T-cell (primary cell): ENCODE data around the gene PPP2R5C. TPM values are rescaled to one million over a fixed set of nuclear protein-coding genes. Genes with fewer than 3 reads are reported as not detected.

ENCODE experiments used
- ATAC-seq, 4 experiments: fragments of 200-7000 bp in 3 of 4; fragments of 150-1000 bp in 1 of 4; cut with Tn5 transposase; replicated peaks in 1 of 4; 1 replicate in 3 of 4; 2 replicates in 1 of 4; pipeline ENCODE4 v1.10.0; 2021; ENCODE audit warnings: moderate library complexity in 3 of 4, mild to moderate bottlenecking in 2 of 4, moderate number of reproducible peaks in 1 of 4
- CTCF ChIA-PET, 2 donors: fragments of 300-600 bp; sonication (Branson Sonifier 250); formaldehyde crosslinking; loops; one replicate each; lab custom pipeline; 2022; ENCODE audit warnings: antibody characterized with exemption in 2 of 2; lab: Charles Lee
- POLR2A ChIA-PET, 2 donors: fragments of 300-600 bp; sonication (Branson Sonifier 250); formaldehyde crosslinking; loops; one replicate each; lab custom pipeline; 2022; ENCODE audit warnings: antibody characterized with exemption in 2 of 2; lab: Charles Lee
- DNase-seq, 35 experiments: peaks; one replicate each; pipeline versions ENCODE4 v3.0.0 to v3.0.0-alpha.2; 2013 to 2023
- H3K27ac ChIP-seq: one replicate; pipeline ENCODE4 v1.5.1; 2013; ENCODE audit warnings: low read length
- H3K27me3 ChIP-seq, 2 experiments: replicated peaks in 1 of 2; 1 replicate in 1 of 2; 2 replicates in 1 of 2; pipeline versions ENCODE4 v1.6.1 to v1.7.0; 2013; ENCODE audit warnings: low read length in 1 of 2, mixed read lengths in 1 of 2; ENCODE audit not compliant: control insufficient read depth in 2 of 2, insufficient read depth in 2 of 2; ENCODE audit errors: extremely low read depth in 1 of 2
- H3K36me3 ChIP-seq, 2 donors: 1 replicate in 1 of 2; 2 replicates in 1 of 2; pipeline versions ENCODE4 v1.6.1 to v1.7.0; 2013; ENCODE audit warnings: low read length in 1 of 2; ENCODE audit not compliant: control insufficient read depth in 2 of 2, insufficient read depth in 1 of 2; ENCODE audit errors: extremely low read depth in 1 of 2
- H3K4me1 ChIP-seq, 2 experiments: 1 replicate in 1 of 2; 2 replicates in 1 of 2; pipeline versions ENCODE4 v1.6.1 to v1.7.0; 2013; ENCODE audit warnings: low read length in 2 of 2, mixed read lengths in 1 of 2; ENCODE audit not compliant: insufficient read depth in 2 of 2, control insufficient read depth in 1 of 2; ENCODE audit errors: extremely low read depth in 1 of 2
- H3K4me3 ChIP-seq, 2 donors: 1 replicate in 1 of 2; 2 replicates in 1 of 2; pipeline versions ENCODE4 v1.5.1 to v1.7.0; 2013; ENCODE audit warnings: mild to moderate bottlenecking in 2 of 2, low read length in 1 of 2, moderate library complexity in 1 of 2; ENCODE audit not compliant: control insufficient read depth in 1 of 2; ENCODE audit errors: extremely low read depth in 1 of 2
- H3K9me3 ChIP-seq: 2 replicates; pipeline ENCODE4 v1.7.0; 2013
- H3K27ac Mint-ChIP-seq, 2 donors: one replicate each; pipeline ENCODE4 v1.8.0; 2020 to 2021; ENCODE audit warnings: mild to moderate bottlenecking in 2 of 2, mixed read lengths in 2 of 2
- H3K27me3 Mint-ChIP-seq, 2 donors: one replicate each; pipeline ENCODE4 v1.8.0; 2021 to 2022; ENCODE audit warnings: mixed read lengths in 2 of 2
- H3K36me3 Mint-ChIP-seq: one replicate; pipeline ENCODE4 v1.8.0; 2021; ENCODE audit warnings: mixed read lengths
- H3K4me1 Mint-ChIP-seq, 3 donors: one replicate each; pipeline ENCODE4 v1.8.0; 2020 to 2022; ENCODE audit warnings: mixed read lengths in 3 of 3, mild to moderate bottlenecking in 1 of 3
- H3K4me3 Mint-ChIP-seq, 3 donors: one replicate each; pipeline ENCODE4 v1.8.0; 2020 to 2022; ENCODE audit warnings: mild to moderate bottlenecking in 3 of 3, mixed read lengths in 3 of 3, moderate library complexity in 3 of 3
- H3K9me3 Mint-ChIP-seq, 3 donors: one replicate each; pipeline ENCODE4 v1.8.0; 2020 to 2022; ENCODE audit warnings: mixed read lengths in 3 of 3
- WGBS: methylation state at CpG from one replicate; pipeline ENCODE4 v1.1.5; 2013; ENCODE audit warnings: missing lambda C conversion rate; ENCODE audit not compliant: insufficient coverage; 5-methylcytosine and 5-hydroxymethylcytosine counted together
- total RNA-seq, 35 experiments: library from RNA in 6 of 35; stranded (reverse) in 6 of 35; fragments of 120-200 nt in 1 of 35; gene quantifications; one replicate each; pipeline versions ENCODE4 v1.2.1 to v1.2.4 and lab custom pipeline; 2013 to 2026

Gene PPP2R5C
- total RNA-seq, 5 donors from 2014 or later (not counting 1 experiment from before 2014, with no cell fraction given), result 435 to 627 (median 489) TPM

DNA sequence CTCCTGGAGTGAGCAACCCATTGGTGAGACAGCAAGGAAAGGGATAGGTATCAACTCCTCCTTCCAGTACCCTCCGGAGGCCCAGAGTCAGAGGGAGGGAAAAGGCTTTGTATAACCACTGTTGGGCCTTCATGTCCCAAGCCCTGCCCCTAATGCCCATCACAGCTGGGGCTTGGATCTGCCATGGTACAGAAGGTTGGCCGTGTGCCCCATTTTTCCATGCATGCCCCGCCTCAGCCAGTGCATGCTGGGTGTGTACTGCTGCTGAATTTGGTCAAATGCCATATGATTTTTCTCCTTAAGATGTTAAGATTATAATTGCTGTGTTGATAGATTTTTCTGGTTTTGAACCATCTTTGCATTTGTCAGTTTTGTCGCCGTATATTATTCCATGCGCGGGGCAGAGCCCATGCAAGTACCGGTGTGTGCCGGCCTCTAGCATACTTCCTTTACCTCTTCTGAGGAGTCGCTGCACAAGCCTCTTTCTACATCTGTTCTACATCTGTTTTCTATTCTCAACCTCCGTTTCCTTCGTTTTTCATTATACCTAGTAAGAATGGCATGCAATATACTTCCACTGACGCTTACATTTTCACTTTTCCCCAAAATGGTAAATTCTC, 26.6 kb downstream of the PPP2R5C start:
- no peaks in the 10 kb centered on the region for H3K9me3 ChIP-seq
- no peak for ATAC-seq
- WGBS, result 94% methylated on average over 11 of the region's 13 CpGs
- no peaks in the 10 kb centered on the region for H3K27me3 ChIP-seq
- Mint-ChIP-seq H3K36me3 (peaks cover 23% of the 10 kb centered on the region), H3K27ac (peak overlapping the region in 1 of 2 donors; percentile 50), H3K27me3 (no peaks in the 10 kb centered on the region), H3K4me3 (no peak overlapping the region), H3K9me3 (no peaks in the 10 kb centered on the region), H3K4me1 (peaks cover 30 to 42% (median 31%) of the 10 kb centered on the region in 3 donors)
- no peak overlapping the region for H3K4me3 ChIP-seq
- peaks cover 0 to 7% of the 10 kb centered on the region in 2 donors for H3K36me3 ChIP-seq
- no peak overlapping the region for H3K27ac ChIP-seq
- ChIA-PET POLR2A (interaction anchor here (0.6 kb wide), 2 partner anchors 14 to 30 kb away, joined by 3 to 5 read pairs; no protein-coding TSS in a partner anchor), CTCF (interaction anchor here in 1 of 2 donors (0.6 kb wide), 1 partner anchor 21 kb away, joined by 3 read pairs; no protein-coding TSS in a partner anchor)
- no peak for DNase-seq
- peaks cover 6 to 12% of the 10 kb centered on the region in 2 experiments for H3K4me1 ChIP-seq

DNA sequence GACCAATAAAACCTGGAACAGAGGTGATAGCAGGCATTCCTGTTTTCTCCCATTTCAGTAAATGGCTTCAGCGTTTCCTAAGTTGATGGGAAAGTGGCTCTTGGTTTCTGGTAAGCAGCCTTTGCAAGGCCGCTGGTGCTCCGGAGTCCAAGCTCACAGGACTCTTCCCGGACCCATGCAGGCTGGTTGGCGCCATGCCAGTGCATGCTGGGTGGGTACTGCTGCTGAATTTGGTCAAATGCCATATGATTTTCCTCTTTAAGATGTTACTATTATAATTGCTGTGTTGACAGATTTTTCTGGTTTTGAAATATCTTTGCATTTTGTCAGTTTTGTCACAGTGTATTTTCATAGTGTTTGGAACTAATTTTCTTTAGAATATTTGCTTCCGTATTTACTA, 27.7 kb downstream of the PPP2R5C start:
- H3K4me1 Mint-ChIP-seq, result peaks cover 24 to 39% (median 31%) of the 10 kb centered on the region in 3 donors
- no peak overlapping the region for H3K4me3 Mint-ChIP-seq
- peaks cover 0 to 4% (median 0%) of the 10 kb centered on the region in 3 donors for H3K9me3 Mint-ChIP-seq
- Histone ChIP-seq H3K4me3 (no peak overlapping the region), H3K36me3 (peaks cover 0 to 7% of the 10 kb centered on the region in 2 donors), H3K4me1 (peaks cover 6 to 13% of the 10 kb centered on the region in 2 experiments), H3K9me3 (no peaks in the 10 kb centered on the region), H3K27ac (no peak overlapping the region), H3K27me3 (no peaks in the 10 kb centered on the region)
- 100% methylated on average over 5 of the region's 6 CpGs for WGBS
- DNase-seq (no peak), ATAC-seq (no peak)
- H3K27ac Mint-ChIP-seq, result peak overlapping the region in 1 of 2 donors; percentile 48
- H3K27me3 Mint-ChIP-seq, result no peaks in the 10 kb centered on the region
- peaks cover 31% of the 10 kb centered on the region for H3K36me3 Mint-ChIP-seq
- CTCF ChIA-PET, result no interaction called here
- POLR2A ChIA-PET, result no interaction called here

DNA sequence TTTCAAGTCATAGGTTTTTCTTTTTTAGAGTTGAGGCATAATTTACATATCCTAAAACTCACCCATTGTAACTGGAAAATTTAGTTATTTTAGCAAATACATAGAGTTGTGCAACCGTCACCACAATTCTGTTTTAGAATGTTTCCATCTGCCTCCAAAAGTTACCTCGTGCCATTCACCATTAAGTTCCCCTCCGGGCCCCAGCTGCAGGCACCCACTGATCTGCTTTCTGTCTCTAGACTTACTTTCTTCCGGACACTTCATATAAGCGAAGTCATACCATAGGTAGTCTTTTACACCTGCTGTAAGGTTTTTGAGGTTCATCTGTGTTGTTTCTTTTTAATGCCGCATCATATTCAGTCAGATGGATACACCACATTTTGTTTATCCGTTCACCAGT, 28.7 kb downstream of the PPP2R5C start:
- Mint-ChIP-seq H3K4me3 (peak overlapping the region in 2 of 3 donors; percentile 10 to 40), H3K27ac (peak overlapping the region in 1 of 2 donors; percentile 41), H3K9me3 (peaks cover 0 to 4% (median 0%) of the 10 kb centered on the region in 3 donors), H3K36me3 (peaks cover 38% of the 10 kb centered on the region), H3K27me3 (no peaks in the 10 kb centered on the region), H3K4me1 (peaks cover 24 to 45% (median 29%) of the 10 kb centered on the region in 3 donors)
- DNase-seq, result no peak
- Histone ChIP-seq H3K27ac (no peak overlapping the region), H3K9me3 (no peaks in the 10 kb centered on the region), H3K36me3 (peaks cover 0 to 7% of the 10 kb centered on the region in 2 donors), H3K4me3 (no peak overlapping the region), H3K27me3 (no peaks in the 10 kb centered on the region), H3K4me1 (peaks cover 6 to 13% of the 10 kb centered on the region in 2 experiments)
- 100% methylated on average over 2 of the region's 7 CpGs for WGBS
- ChIA-PET POLR2A (interaction anchor here in 1 of 2 donors (1.1 to 3.7 kb wide), 3 partner anchors 30 to 43 kb away, joined by 3 to 44 read pairs (median 3); no protein-coding TSS in a partner anchor), CTCF (interaction anchor here in 1 of 2 donors (1.4 kb wide), 1 partner anchor 85 kb away, joined by 3 read pairs; no protein-coding TSS in a partner anchor)
- ATAC-seq, result no peak

DNA sequence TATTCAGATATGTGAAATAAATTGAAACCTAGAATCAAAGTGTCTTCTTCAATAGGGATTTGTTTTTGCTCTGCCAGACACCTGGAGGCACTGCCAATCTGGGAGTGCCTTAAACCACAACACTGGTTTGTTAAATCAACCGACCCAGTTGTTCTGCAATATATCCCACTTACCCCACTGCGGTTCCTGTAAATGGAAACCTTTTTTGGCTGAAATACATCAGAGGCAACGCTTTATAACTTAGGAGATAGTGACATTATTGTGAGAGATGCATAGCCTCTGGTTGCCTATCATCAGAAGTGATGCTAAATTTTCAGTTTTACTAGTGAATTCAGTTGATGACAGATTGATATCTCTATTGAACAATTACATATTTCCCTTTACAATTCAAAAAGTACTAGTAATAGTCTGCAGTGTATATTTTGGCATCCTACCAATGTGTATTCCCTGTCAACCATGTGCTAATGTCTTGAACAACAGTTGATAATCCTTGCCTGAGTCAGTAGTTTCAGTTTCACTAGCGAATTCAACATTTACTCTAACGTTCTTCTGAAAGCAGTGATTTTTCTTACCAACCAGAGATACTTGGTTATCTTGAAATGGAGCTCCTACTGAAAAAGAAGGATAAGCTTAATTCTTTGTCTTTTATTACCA, 30.5 kb downstream of the PPP2R5C start:
- peak; percentile 61 to 84 (median 73) for ATAC-seq
- DNase-seq, result peak in 1 of 35 experiments; percentile 61
- ChIA-PET CTCF (interaction anchor here (0.5 to 2.1 kb wide), 14 partner anchors 8 to 1675 kb away, joined by 3 to 12 read pairs (median 4); no protein-coding TSS in a partner anchor), POLR2A (interaction anchor here (0.5 to 3.7 kb wide), 14 partner anchors 16 to 73 kb away, joined by 3 to 44 read pairs (median 4); no protein-coding TSS in a partner anchor)
- H3K36me3 ChIP-seq, result peaks cover 0 to 4% of the 10 kb centered on the region in 2 donors
- WGBS, result no CpG with 5 or more reads among the region's 5 CpGs
- Mint-ChIP-seq H3K36me3 (peaks cover 37% of the 10 kb centered on the region), H3K9me3 (peaks cover 0 to 4% (median 0%) of the 10 kb centered on the region in 3 donors), H3K27me3 (no peaks in the 10 kb centered on the region), H3K4me3 (peak overlapping the region; percentile 72 to 73 (median 72)), H3K27ac (peak overlapping the region; percentile 89 to 92), H3K4me1 (peaks cover 24 to 41% (median 25%) of the 10 kb centered on the region in 3 donors)
- no peaks in the 10 kb centered on the region for H3K9me3 ChIP-seq
- no peaks in the 10 kb centered on the region for H3K27me3 ChIP-seq
- H3K4me3 ChIP-seq, result peak overlapping the region; percentile 5 to 41
- peak overlapping the region; percentile 82 for H3K27ac ChIP-seq
- peaks cover 6 to 13% of the 10 kb centered on the region in 2 experiments for H3K4me1 ChIP-seq

DNA sequence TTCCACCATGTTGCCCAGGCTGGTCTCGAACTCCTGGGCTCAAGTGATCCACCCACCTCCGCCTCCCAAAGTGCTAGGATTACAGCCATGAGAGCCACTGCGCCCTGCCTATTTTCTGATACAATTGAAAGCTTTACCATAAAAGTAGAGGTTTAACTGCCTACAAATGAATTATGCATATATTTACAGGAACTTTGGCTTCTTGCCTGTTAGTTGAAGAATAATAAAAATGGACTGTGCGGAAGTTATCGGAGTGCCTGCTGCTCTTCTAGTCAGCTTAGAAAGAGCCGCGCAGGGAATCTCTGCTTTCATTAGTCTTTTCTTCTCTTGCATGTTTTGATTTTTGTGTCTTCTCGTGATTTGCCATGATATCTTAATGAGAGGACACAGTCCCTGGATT, 34.5 kb downstream of the PPP2R5C start:
- Histone ChIP-seq H3K9me3 (no peaks in the 10 kb centered on the region), H3K4me1 (peaks cover 6 to 13% of the 10 kb centered on the region in 2 experiments), H3K36me3 (peaks cover 0 to 5% of the 10 kb centered on the region in 2 donors), H3K27me3 (no peaks in the 10 kb centered on the region), H3K4me3 (no peak overlapping the region), H3K27ac (no peak overlapping the region)
- Mint-ChIP-seq H3K27ac (no peak overlapping the region), H3K4me1 (peaks cover 16 to 34% (median 17%) of the 10 kb centered on the region in 3 donors), H3K27me3 (no peaks in the 10 kb centered on the region), H3K4me3 (no peak overlapping the region), H3K9me3 (peaks cover 0 to 4% (median 0%) of the 10 kb centered on the region in 3 donors), H3K36me3 (peaks cover 46% of the 10 kb centered on the region)
- ATAC-seq, result no peak
- DNase-seq, result no peak
- CTCF ChIA-PET, result interaction anchor here in 1 of 2 donors (0.8 kb wide), 1 partner anchor 150 kb away, joined by 4 read pairs; no protein-coding TSS in a partner anchor
- POLR2A ChIA-PET, result interaction anchor here in 1 of 2 donors (0.6 kb wide), 1 partner anchor 31 kb away, joined by 9 read pairs; no protein-coding TSS in a partner anchor
- 100% methylated on average over 2 of the region's 8 CpGs for WGBS

DNA sequence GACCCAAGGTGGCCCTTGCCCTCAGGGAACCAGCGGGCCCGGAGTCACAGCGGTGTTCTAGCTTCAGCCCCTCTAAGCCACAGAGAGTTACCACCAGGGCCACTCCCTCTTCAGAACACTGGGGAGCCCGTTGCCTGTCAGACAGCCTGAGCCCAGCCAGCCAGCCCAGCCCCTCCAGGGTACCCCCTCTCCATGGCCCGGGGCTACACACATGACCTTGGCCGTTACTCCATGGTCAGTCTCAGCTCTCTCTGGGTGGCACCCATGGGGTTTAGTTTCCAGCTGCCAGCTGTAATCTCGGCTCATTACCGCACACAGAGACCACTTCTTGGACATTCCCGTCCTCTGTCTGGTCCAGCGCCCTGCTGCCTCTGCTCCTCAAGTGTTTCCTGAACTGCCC, 35.0 kb downstream of the PPP2R5C start:
- no peak overlapping the region for H3K27ac ChIP-seq
- H3K4me1 ChIP-seq, result peaks cover 6 to 13% of the 10 kb centered on the region in 2 experiments
- ChIA-PET CTCF (no interaction called here), POLR2A (interaction anchor here in 1 of 2 donors (0.6 kb wide), 1 partner anchor 31 kb away, joined by 9 read pairs; no protein-coding TSS in a partner anchor)
- H3K4me3 ChIP-seq, result no peak overlapping the region
- DNase-seq (no peak), ATAC-seq (no peak)
- peaks cover 0 to 5% of the 10 kb centered on the region in 2 donors for H3K36me3 ChIP-seq
- Mint-ChIP-seq H3K4me3 (no peak overlapping the region), H3K27ac (no peak overlapping the region), H3K27me3 (no peaks in the 10 kb centered on the region), H3K9me3 (peaks cover 0 to 4% (median 0%) of the 10 kb centered on the region in 3 donors), H3K4me1 (peaks cover 13 to 30% (median 15%) of the 10 kb centered on the region in 3 donors), H3K36me3 (peaks cover 46% of the 10 kb centered on the region)
- no peaks in the 10 kb centered on the region for H3K27me3 ChIP-seq
- 98% methylated on average over 6 of the region's 10 CpGs for WGBS
- H3K9me3 ChIP-seq, result no peaks in the 10 kb centered on the region
